Measurements from ENCODE around the gene ADAM22.

Gene ADAM22

DNA sequence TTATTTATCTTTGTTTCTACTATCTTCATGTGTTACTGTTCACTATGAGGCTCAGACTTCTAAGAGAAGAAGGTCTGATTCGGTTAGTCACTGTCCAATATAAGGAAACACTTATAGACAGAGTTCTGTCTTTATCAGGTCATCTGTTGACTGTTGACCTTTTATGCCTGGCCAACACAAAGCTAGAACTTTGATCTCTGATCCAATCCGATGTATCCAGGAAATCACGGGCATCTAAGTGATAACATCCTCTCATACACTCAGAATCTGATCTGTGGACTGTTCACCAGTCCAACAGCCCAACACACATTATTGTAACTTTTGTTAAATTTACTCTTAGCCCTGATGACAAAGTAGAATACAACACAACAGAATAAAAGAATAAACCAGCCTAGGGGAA, 171.2 kb downstream of the ADAM22 start:
- TF ChIP-seq, protein P1, sequence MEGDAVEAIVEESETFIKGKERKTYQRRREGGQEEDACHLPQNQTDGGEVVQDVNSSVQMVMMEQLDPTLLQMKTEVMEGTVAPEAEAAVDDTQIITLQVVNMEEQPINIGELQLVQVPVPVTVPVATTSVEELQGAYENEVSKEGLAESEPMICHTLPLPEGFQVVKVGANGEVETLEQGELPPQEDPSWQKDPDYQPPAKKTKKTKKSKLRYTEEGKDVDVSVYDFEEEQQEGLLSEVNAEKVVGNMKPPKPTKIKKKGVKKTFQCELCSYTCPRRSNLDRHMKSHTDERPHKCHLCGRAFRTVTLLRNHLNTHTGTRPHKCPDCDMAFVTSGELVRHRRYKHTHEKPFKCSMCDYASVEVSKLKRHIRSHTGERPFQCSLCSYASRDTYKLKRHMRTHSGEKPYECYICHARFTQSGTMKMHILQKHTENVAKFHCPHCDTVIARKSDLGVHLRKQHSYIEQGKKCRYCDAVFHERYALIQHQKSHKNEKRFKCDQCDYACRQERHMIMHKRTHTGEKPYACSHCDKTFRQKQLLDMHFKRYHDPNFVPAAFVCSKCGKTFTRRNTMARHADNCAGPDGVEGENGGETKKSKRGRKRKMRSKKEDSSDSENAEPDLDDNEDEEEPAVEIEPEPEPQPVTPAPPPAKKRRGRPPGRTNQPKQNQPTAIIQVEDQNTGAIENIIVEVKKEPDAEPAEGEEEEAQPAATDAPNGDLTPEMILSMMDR (IDR thresholded peaks at IDR 0.05; ENCODE audit: low read length, missing control alignments): no peak
- DNase-seq (ENCODE audit: low read depth): no peak
- no peak overlapping the region for H3K4me3 ChIP-seq (replicated peaks; ENCODE audit: low read depth, low read length)

DNA sequence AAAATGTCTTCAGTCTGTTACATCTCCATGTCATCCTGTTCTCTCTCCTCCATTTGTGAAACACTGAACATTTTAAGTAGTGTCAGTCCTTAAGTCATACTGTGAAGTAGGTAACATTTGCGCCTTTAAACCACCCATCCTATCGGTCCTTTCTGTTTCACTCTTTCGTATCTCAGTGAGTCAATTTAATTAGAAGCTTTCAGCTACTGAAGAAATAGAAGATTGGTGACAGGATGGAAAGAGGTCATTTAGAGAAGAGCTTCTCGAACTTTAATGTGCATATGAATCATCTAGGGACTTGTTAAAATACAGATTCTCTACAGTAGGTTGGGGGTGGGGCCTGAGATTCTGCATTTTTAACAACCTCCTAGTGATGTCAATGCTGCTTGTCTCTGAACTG, 172.4 kb downstream of the ADAM22 start:
- TF ChIP-seq, protein P1 (IDR thresholded peaks at IDR 0.05; ENCODE audit: low read length, missing control alignments): no peak
- DNase-seq (ENCODE audit: low read depth): no peak
- no peak overlapping the region for H3K4me3 ChIP-seq (replicated peaks; ENCODE audit: low read depth, low read length)

DNA sequence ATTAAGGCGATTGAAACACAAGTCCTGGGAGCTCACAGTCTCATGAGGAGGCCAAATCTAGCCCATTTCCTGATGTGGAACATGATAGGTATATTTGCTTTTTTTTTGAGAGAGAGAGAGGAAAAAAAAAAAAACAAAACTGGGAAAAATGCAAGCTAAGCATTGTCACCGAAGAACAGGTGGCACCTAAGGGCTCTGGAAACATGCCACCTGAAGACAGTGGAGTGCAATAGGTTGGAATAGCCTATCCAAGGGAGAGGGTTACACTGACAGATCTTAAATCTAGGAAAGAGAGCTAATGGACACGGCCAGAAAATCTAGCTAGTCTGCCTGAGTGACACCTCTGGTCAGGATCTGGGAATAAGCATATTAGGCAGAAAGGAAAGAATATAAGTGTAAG, 175.6 kb downstream of the ADAM22 start:
- H3K4me3 ChIP-seq (replicated peaks; ENCODE audit: low read depth, low read length): no peak overlapping the region
- no peak for DNase-seq (ENCODE audit: low read depth)
- TF ChIP-seq, protein P1 (IDR thresholded peaks at IDR 0.05; ENCODE audit: low read length, missing control alignments): no peak

GRCh38 chr7:88111140-88111743, 177.2 kb downstream of the ADAM22 start:
- TF ChIP-seq, protein P1 (IDR thresholded peaks at IDR 0.05; ENCODE audit: low read length, missing control alignments): peak; percentile 54
- no peak overlapping the region for H3K4me3 ChIP-seq (replicated peaks; ENCODE audit: low read depth, low read length)
- peak; percentile 69 for DNase-seq (ENCODE audit: low read depth)

GRCh38 chr7:88111954-88112471, 178.0 kb downstream of the ADAM22 start:
- no peak for DNase-seq (ENCODE audit: low read depth)

GRCh38 chr7:88115258-88115796, 181.3 kb downstream of the ADAM22 start:
- TF ChIP-seq, protein P1 (IDR thresholded peaks at IDR 0.05; ENCODE audit: low read length, missing control alignments): no peak
- H3K4me3 ChIP-seq (replicated peaks; ENCODE audit: low read depth, low read length): no peak overlapping the region
- DNase-seq (ENCODE audit: low read depth): no peak

More at GRCh38 chr7:88111954-88112471, 178.0 kb downstream of the ADAM22 start:
- no peak overlapping the region for H3K4me3 ChIP-seq (replicated peaks; ENCODE audit: low read depth, low read length)
- TF ChIP-seq, protein P1 (IDR thresholded peaks at IDR 0.05; ENCODE audit: low read length, missing control alignments): no peak

DNA sequence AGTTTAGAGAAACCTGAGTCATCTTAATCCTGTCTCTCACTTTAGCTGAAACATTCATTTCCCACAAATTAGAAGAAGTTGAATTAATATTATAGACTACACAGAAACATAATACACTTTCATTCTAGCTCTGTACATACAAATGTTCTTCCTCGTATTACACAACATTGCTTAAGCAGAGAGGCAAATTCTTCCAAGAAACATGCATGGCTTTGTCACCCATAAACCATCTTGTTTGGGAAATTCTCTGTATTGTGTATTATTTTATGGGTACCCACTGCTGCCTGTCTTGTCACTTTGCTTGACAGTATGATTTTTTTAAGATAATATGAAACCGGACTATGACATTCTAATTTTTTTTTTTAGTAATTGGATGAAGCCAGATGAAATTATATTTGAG, 181.8 kb downstream of the ADAM22 start:
- TF ChIP-seq, protein P1 (IDR thresholded peaks at IDR 0.05; ENCODE audit: low read length, missing control alignments): no peak
- H3K4me3 ChIP-seq (replicated peaks; ENCODE audit: low read depth, low read length): no peak overlapping the region
- DNase-seq (ENCODE audit: low read depth): no peak
